HCT116 (cell line): ENCODE results near the gene URI1. TPM values are rescaled to one million over a fixed set of nuclear protein-coding genes. Genes with fewer than 3 reads are reported as not detected.

ENCODE experiments used
- ATAC-seq: fragments of 200-7000 bp; cut with Tn5 transposase; 2 replicates; pipeline ENCODE4 v1.9.1; 2020; ENCODE audit warnings: mild to moderate bottlenecking, moderate library complexity
- BruUV-seq: library from RNA; stranded (reverse); fragments of 400-500 nt; replicated peaks from 2 replicates; lab custom pipeline; 2021; lab: Mats Ljungman, UMichigan
- CTCF ChIA-PET: fragments of 300-600 bp; sonication (Branson Sonifier 250); formaldehyde crosslinking; loops from one replicate; lab custom pipeline; 2021; ENCODE audit warnings: antibody characterized with exemption; lab: Charles Lee
- POLR2A ChIA-PET: fragments of 300-600, 350-600 bp; sonication (Branson Sonifier 250); formaldehyde crosslinking; loops from one replicate; lab custom pipeline; 2021; ENCODE audit warnings: antibody characterized with exemption; lab: Charles Lee
- RAD21 ChIA-PET, 2 experiments: fragments of 300-600 bp; sonication (Branson Sonifier 250); formaldehyde crosslinking; loops; one replicate each; lab custom pipeline; 2023; ENCODE audit warnings: low total read pairs in 2 of 2; ENCODE audit not compliant: uncharacterized antibody in 2 of 2, unreplicated experiment in 2 of 2, low non-redundant PET in 1 of 2; lab: Charles Lee
- DNase-seq: peaks from one replicate; pipeline ENCODE4 v3.0.0-alpha.2; 2010; ENCODE audit warnings: low read depth, low spot score
- H2AFZ ChIP-seq: fragments of 200-600 bp; shearing (Covaris generic), sonication (generic); 2 replicates; pipeline ENCODE4 v1.6.1; 2017; ENCODE audit warnings: low read depth, mixed run types, mixed read lengths, antibody characterized with exemption, low read length; ENCODE audit not compliant: poor library complexity, severe bottlenecking
- H3K27ac ChIP-seq: 2 replicates; pipeline ENCODE4 v1.5.1; 2012; ENCODE audit warnings: low read depth, low read length
- H3K27me3 ChIP-seq: fragments of 200-600 bp; sonication (generic); 2 replicates; pipeline ENCODE4 v1.6.1; 2016; ENCODE audit warnings: mixed run types, low read length, mixed read lengths; ENCODE audit not compliant: insufficient read depth
- H3K36me3 ChIP-seq, 2 experiments: fragments of 200-500 bp in 1 of 2; fragments of 200-600 bp in 1 of 2; sonication (Bioruptor generic) in 1 of 2; sonication (generic) in 1 of 2; 2 replicates each; pipeline versions ENCODE4 v1.5.1 to v1.6.1; 2014 to 2016; ENCODE audit warnings: low read length in 2 of 2, inconsistent platforms in 1 of 2, mixed read lengths in 1 of 2, mixed run types in 1 of 2; ENCODE audit not compliant: insufficient read depth in 2 of 2, control insufficient read depth in 1 of 2
- H3K4me1 ChIP-seq, 2 experiments: fragments of 200-600 bp in 1 of 2; sonication (generic) in 1 of 2; 2 replicates each; pipeline versions ENCODE4 v1.5.1 to v1.6.1; 2012 to 2017; ENCODE audit warnings: low read length in 2 of 2, inconsistent platforms in 1 of 2, mild to moderate bottlenecking in 1 of 2, mixed read lengths in 1 of 2, mixed run types in 1 of 2, moderate library complexity in 1 of 2; ENCODE audit not compliant: insufficient read depth in 2 of 2, control insufficient read depth in 1 of 2
- H3K4me2 ChIP-seq: fragments of 200-600 bp; sonication (generic); 2 replicates; pipeline ENCODE4 v1.6.1; 2017; ENCODE audit warnings: mixed run types, low read length, mixed read lengths
- H3K4me3 ChIP-seq, 2 experiments: fragments of 200-600 bp in 1 of 2; sonication (generic) in 1 of 2; replicated peaks in 1 of 2; 2 replicates each; pipeline ENCODE4 v1.5.1; 2011 to 2016; ENCODE audit warnings: low read length in 2 of 2, control low read depth in 1 of 2, low read depth in 1 of 2, mild to moderate bottlenecking in 1 of 2, mixed read lengths in 1 of 2, mixed run types in 1 of 2
- H3K79me2 ChIP-seq: fragments of 200-600 bp; sonication (generic); 2 replicates; pipeline ENCODE4 v1.6.1; 2017; ENCODE audit warnings: mild to moderate bottlenecking, mixed run types, low read length, moderate library complexity, mixed read lengths; ENCODE audit not compliant: insufficient read depth
- H3K9ac ChIP-seq: fragments of 200-600 bp; sonication (generic); 2 replicates; pipeline ENCODE4 v1.6.1; 2016; ENCODE audit warnings: low read length, mixed read lengths
- H3K9me2 ChIP-seq: fragments of 200-600 bp; sonication (generic), shearing (Covaris generic); 2 replicates; pipeline ENCODE4 v1.6.1; 2017; ENCODE audit warnings: mixed run types, mild to moderate bottlenecking, moderate library complexity; ENCODE audit not compliant: insufficient read depth
- H3K9me3 ChIP-seq, 2 experiments: fragments of 200-500 bp in 1 of 2; fragments of 200-600 bp in 1 of 2; sonication (Bioruptor generic) in 1 of 2; sonication (generic) in 1 of 2; 2 replicates each; pipeline ENCODE4 v1.6.1; 2014 to 2017; ENCODE audit warnings: low read length in 2 of 2, mixed read lengths in 2 of 2, inconsistent platforms in 1 of 2, low read depth in 1 of 2, mild to moderate bottlenecking in 1 of 2, mixed run types in 1 of 2, moderate library complexity in 1 of 2; ENCODE audit not compliant: control insufficient read depth in 1 of 2, insufficient read depth in 1 of 2
- H4K20me1 ChIP-seq: fragments of 200-600 bp; sonication (generic), shearing (Covaris generic); 2 replicates; pipeline ENCODE4 v1.6.1; 2017; ENCODE audit warnings: mixed run types, mild to moderate bottlenecking, moderate library complexity; ENCODE audit not compliant: insufficient read depth
- ATF3 ChIP-seq: IDR thresholded peaks from 2 replicates; pipeline ENCODE4 v1.6.1; 2012
- CBX3 ChIP-seq: IDR thresholded peaks from 2 replicates; pipeline ENCODE4 v1.6.1; 2012; ENCODE audit warnings: low read depth
- CTCF ChIP-seq, 3 experiments: fragments of 200-600 bp in 1 of 3; sonication (generic) in 1 of 3; IDR thresholded peaks in 2 of 3; conservative IDR thresholded peaks in 1 of 3; 2 replicates each; pipeline ENCODE4 v1.5.1; 2012 to 2017; ENCODE audit warnings: low read depth in 2 of 3, low read length in 2 of 3, antibody characterized with exemption in 1 of 3, borderline replicate concordance in 1 of 3, control low read depth in 1 of 3, mild to moderate bottlenecking in 1 of 3, mixed read lengths in 1 of 3, mixed run types in 1 of 3, moderate library complexity in 1 of 3; ENCODE audit not compliant: insufficient read depth in 1 of 3
- EGR1 ChIP-seq: IDR thresholded peaks from 2 replicates; pipeline ENCODE4 v1.6.1; 2012; ENCODE audit warnings: low read depth
- ELF1 ChIP-seq: IDR thresholded peaks from 2 replicates; pipeline ENCODE4 v1.6.1; 2012; ENCODE audit warnings: low read depth, borderline replicate concordance
- EZH2 ChIP-seq: fragments of 200-600 bp; sonication (generic); IDR thresholded peaks from 2 replicates; pipeline ENCODE4 v1.6.1; 2017; ENCODE audit warnings: antibody characterized with exemption, mixed run types
- EZH2phosphoT487 ChIP-seq: fragments of 200-600 bp; IDR thresholded peaks from 2 replicates; pipeline ENCODE4 v1.6.1; 2018; ENCODE audit warnings: antibody characterized with exemption, borderline replicate concordance
- JUND ChIP-seq: IDR thresholded peaks from 2 replicates; pipeline ENCODE4 v1.6.1; 2012
- POLR2A ChIP-seq: IDR thresholded peaks from 2 replicates; pipeline ENCODE4 v1.7.0; 2011; ENCODE audit warnings: borderline replicate concordance; ENCODE audit not compliant: insufficient read depth, insufficient read length; ENCODE audit errors: extremely low read depth
- POLR2AphosphoS5 ChIP-seq: IDR thresholded peaks from 2 replicates; pipeline ENCODE4 v1.6.1; 2011; ENCODE audit warnings: mild to moderate bottlenecking, low read depth, low read length, moderate library complexity
- RAD21 ChIP-seq: IDR thresholded peaks from 2 replicates; pipeline ENCODE4 v1.6.1; 2012; ENCODE audit warnings: low read depth, mild to moderate bottlenecking
- SIN3A ChIP-seq: IDR thresholded peaks from 2 replicates; pipeline ENCODE4 v1.6.1; 2012; ENCODE audit warnings: low read depth
- SRF ChIP-seq: IDR thresholded peaks from 2 replicates; pipeline ENCODE4 v1.6.1; 2012; ENCODE audit warnings: low read depth
- TCF7L2 ChIP-seq: IDR thresholded peaks from 2 replicates; pipeline ENCODE4 v1.7.0; 2011; ENCODE audit warnings: borderline replicate concordance, inconsistent platforms; ENCODE audit not compliant: insufficient read depth, insufficient read length; ENCODE audit errors: extremely low read depth
- ZNF274 ChIP-seq: fragments of 200-500 bp; sonication (Bioruptor generic); IDR thresholded peaks from 2 replicates; pipeline ENCODE4 v1.6.1; 2014; ENCODE audit warnings: mild to moderate bottlenecking, low read depth, low read length, inconsistent platforms
- intact Hi-C: fragments of 100-400 bp; cut with micrococcal nuclease; formaldehyde crosslinking; loops from 2 replicates; pipeline ENCODE4 v1.10.0; 2022
- total RNA-seq: library from RNA; stranded (reverse); gene quantifications from one replicate; pipeline ENCODE4 v1.2.1, GENCODE V29; 2021; ENCODE audit not compliant: unreplicated experiment
- TF ChIP-seq, protein P1 (sequence below): IDR thresholded peaks from 2 replicates; pipeline ENCODE4 v1.6.1; 2012; ENCODE audit warnings: low read depth
- TF ChIP-seq, protein P2 (sequence below): IDR thresholded peaks from 2 replicates; pipeline ENCODE4 v1.6.1; 2012
- TF ChIP-seq, protein P3 (sequence below): IDR thresholded peaks from 2 replicates; pipeline ENCODE4 v1.6.1; 2011; ENCODE audit warnings: mild to moderate bottlenecking, low read length, moderate library complexity; ENCODE audit not compliant: insufficient replicate concordance; ENCODE audit errors: extremely low read depth

The URI1 gene
- total RNA-seq, 1 experiment from 2014 or later: 51.4 TPM

DNA sequence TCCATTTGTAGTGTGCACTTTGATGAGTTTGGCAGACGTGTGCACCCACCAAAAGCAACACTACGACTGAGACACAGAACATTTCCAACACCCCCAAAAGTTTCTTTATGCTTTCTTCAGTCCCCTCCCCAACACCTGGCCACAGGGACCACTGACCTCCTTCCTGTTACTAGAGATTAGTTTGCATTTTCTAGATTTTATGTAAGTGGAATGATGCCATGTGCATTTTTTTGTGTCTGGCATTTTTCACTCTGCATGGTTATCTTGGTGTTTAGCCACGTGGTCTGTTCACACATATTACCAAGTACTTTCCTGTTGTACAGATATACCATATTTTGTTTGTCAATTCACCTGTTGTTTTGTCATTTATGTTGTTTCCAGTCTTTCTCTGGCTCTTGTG, 44.6 kb upstream of the URI1 start:
- TF ChIP-seq JUND: no peak
- TF ChIP-seq SRF: no peak
- TF ChIP-seq CBX3: no peak
- no peak for TF ChIP-seq EZH2phosphoT487
- TF ChIP-seq ZNF274: no peak
- TF ChIP-seq ELF1: no peak
- no peak for TF ChIP-seq RAD21
- TF ChIP-seq, protein P1, sequence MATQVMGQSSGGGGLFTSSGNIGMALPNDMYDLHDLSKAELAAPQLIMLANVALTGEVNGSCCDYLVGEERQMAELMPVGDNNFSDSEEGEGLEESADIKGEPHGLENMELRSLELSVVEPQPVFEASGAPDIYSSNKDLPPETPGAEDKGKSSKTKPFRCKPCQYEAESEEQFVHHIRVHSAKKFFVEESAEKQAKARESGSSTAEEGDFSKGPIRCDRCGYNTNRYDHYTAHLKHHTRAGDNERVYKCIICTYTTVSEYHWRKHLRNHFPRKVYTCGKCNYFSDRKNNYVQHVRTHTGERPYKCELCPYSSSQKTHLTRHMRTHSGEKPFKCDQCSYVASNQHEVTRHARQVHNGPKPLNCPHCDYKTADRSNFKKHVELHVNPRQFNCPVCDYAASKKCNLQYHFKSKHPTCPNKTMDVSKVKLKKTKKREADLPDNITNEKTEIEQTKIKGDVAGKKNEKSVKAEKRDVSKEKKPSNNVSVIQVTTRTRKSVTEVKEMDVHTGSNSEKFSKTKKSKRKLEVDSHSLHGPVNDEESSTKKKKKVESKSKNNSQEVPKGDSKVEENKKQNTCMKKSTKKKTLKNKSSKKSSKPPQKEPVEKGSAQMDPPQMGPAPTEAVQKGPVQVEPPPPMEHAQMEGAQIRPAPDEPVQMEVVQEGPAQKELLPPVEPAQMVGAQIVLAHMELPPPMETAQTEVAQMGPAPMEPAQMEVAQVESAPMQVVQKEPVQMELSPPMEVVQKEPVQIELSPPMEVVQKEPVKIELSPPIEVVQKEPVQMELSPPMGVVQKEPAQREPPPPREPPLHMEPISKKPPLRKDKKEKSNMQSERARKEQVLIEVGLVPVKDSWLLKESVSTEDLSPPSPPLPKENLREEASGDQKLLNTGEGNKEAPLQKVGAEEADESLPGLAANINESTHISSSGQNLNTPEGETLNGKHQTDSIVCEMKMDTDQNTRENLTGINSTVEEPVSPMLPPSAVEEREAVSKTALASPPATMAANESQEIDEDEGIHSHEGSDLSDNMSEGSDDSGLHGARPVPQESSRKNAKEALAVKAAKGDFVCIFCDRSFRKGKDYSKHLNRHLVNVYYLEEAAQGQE: no peak
- TF ChIP-seq, protein P2, sequence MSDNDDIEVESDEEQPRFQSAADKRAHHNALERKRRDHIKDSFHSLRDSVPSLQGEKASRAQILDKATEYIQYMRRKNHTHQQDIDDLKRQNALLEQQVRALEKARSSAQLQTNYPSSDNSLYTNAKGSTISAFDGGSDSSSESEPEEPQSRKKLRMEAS: no peak
- no peak for TF ChIP-seq CTCF (IDR thresholded peaks at IDR 0.05 in 2 of 3, conservative IDR thresholded peaks at IDR 0.05 in 1 of 3; ENCODE audit: borderline replicate concordance in 1 of 3, insufficient read depth in 1 of 3, low read depth in 2 of 3, low read length in 2 of 3)
- TF ChIP-seq, protein P3, sequence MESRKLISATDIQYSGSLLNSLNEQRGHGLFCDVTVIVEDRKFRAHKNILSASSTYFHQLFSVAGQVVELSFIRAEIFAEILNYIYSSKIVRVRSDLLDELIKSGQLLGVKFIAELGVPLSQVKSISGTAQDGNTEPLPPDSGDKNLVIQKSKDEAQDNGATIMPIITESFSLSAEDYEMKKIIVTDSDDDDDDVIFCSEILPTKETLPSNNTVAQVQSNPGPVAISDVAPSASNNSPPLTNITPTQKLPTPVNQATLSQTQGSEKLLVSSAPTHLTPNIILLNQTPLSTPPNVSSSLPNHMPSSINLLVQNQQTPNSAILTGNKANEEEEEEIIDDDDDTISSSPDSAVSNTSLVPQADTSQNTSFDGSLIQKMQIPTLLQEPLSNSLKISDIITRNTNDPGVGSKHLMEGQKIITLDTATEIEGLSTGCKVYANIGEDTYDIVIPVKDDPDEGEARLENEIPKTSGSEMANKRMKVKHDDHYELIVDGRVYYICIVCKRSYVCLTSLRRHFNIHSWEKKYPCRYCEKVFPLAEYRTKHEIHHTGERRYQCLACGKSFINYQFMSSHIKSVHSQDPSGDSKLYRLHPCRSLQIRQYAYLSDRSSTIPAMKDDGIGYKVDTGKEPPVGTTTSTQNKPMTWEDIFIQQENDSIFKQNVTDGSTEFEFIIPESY: no peak
- TF ChIP-seq TCF7L2: no peak
- no peak for TF ChIP-seq POLR2A
- no peak for TF ChIP-seq ATF3
- no peak for TF ChIP-seq EZH2
- no peak for TF ChIP-seq SIN3A
- no peak for TF ChIP-seq POLR2AphosphoS5
- no peak for TF ChIP-seq EGR1
- DNase-seq (no peak), ATAC-seq (no peak)
- H3K4me3 ChIP-seq: no peak overlapping the region
- H3K9me2 ChIP-seq: no peaks in the 10 kb centered on the region
- H3K9ac ChIP-seq: no peak overlapping the region
- ChIA-PET RAD21 (no interaction called here), CTCF (no interaction called here), POLR2A (no interaction called here)
- no TSS peak for BruUV-seq
- intact Hi-C loops: no loop called here
- no peaks in the 10 kb centered on the region for H3K9me3 ChIP-seq
- no peaks in the 10 kb centered on the region for H3K27me3 ChIP-seq
- no peak overlapping the region for H2AFZ ChIP-seq
- H3K79me2 ChIP-seq: no peaks in the 10 kb centered on the region
- no peaks in the 10 kb centered on the region for H4K20me1 ChIP-seq
- no peak overlapping the region for H3K4me2 ChIP-seq
- H3K27ac ChIP-seq: no peak overlapping the region
- H3K36me3 ChIP-seq: no peaks in the 10 kb centered on the region
- H3K4me1 ChIP-seq: no peaks in the 10 kb centered on the region
